Measurements from ENCODE around the gene NRIP1. TPM values are rescaled to one million over a fixed set of nuclear protein-coding genes. Genes with fewer than 3 reads are reported as not detected.

The NRIP1 gene
- total RNA-seq, 1 experiment from 2014 or later, result 10.4 TPM

DNA sequence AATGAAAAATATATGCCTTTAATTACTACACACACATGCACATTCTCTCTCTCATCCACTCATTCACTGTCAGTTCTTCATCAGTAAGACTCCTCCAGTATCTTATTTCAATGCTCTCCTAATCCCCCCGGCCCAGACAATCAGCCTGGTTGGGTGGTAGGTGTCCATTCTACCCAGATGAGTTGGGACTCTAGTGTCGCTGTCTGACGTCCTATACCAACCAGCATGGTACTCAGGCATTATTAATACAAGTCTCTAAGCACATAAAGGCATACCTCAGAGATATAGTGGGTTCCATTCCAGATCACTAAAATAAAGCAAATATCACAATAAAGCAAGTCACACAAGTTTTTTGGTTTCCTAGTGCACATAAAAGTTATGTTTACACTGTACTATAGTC, 19.8 kb downstream of the NRIP1 start:
- Histone ChIP-seq H3K18ac (ENCODE audit: insufficient read length, low read depth, low read length) (no peak overlapping the region), H3K4ac (ENCODE audit: low read depth, low read length) (no peak overlapping the region), H3K79me1 (ENCODE audit: insufficient read depth, low read depth, low read length, poor library complexity, severe bottlenecking) (peaks cover 3% of the 10 kb centered on the region), H2AK5ac (ENCODE audit: insufficient read length, low read length) (no peak overlapping the region), H2BK5ac (ENCODE audit: insufficient read length, low read length) (no peak overlapping the region), H4K91ac (ENCODE audit: insufficient read length, low read depth, low read length) (no peak overlapping the region), H3K9me3 (ENCODE audit: control insufficient read depth, low read depth, low read length) (no peaks in the 10 kb centered on the region), H3K23ac (ENCODE audit: insufficient read length, low read depth, low read length) (no peak overlapping the region), H2BK120ac (ENCODE audit: low read depth, low read length, poor library complexity, severe bottlenecking) (no peak overlapping the region), H3K56ac (ENCODE audit: insufficient read length, low read depth, low read length) (no peak overlapping the region), H2AFZ (ENCODE audit: low read length) (no peak overlapping the region), H3T11ph (ENCODE audit: low read length) (no peak overlapping the region), H3K4me2 (ENCODE audit: insufficient read depth, insufficient read length, low read length) (no peak overlapping the region), H3K27ac (ENCODE audit: insufficient read length, low read depth, low read length) (no peak overlapping the region), H4K8ac (replicated peaks; ENCODE audit: insufficient read length, low read depth, low read length) (no peak overlapping the region), H3K27me3 (ENCODE audit: insufficient read depth, low read length) (no peaks in the 10 kb centered on the region), H2BK20ac (ENCODE audit: low read depth, low read length, poor library complexity, severe bottlenecking) (no peak overlapping the region), H4K20me1 (ENCODE audit: control insufficient read depth, insufficient read depth, insufficient read length) (no peaks in the 10 kb centered on the region), H3K9ac (ENCODE audit: extremely low read depth, insufficient read length, low read length) (no peak overlapping the region), H2BK12ac (ENCODE audit: insufficient read length, low read depth, low read length) (no peak overlapping the region), H3K14ac (ENCODE audit: insufficient read depth, low read length) (no peak overlapping the region), H3K79me2 (ENCODE audit: insufficient read depth, low read length) (no peaks in the 10 kb centered on the region; the same call in 1 of the 2 replicates), H3K23me2 (ENCODE audit: insufficient read length, low read depth, low read length, poor library complexity, severe bottlenecking) (no peaks in the 10 kb centered on the region), H4K5ac (ENCODE audit: insufficient read length, low read depth, low read length) (no peak overlapping the region), H2BK15ac (ENCODE audit: low read depth, low read length) (no peak overlapping the region), H3K4me1 (ENCODE audit: insufficient read depth, low read length) (no peaks in the 10 kb centered on the region)
- no peaks in the 10 kb centered on the region for H3K27me3 Mint-ChIP-seq (ENCODE audit: low read depth)
- no peak overlapping the region for H3K4me3 Mint-ChIP-seq
- peaks cover 4% of the 10 kb centered on the region in 2 experiments; a peak in 3 of 5 replicates for H3K9me3 Mint-ChIP-seq
- H3K4me1 Mint-ChIP-seq, result peaks cover under 1% of the 10 kb centered on the region in 2 experiments
- no peak for DNase-seq
- TF ChIP-seq CTCF (conservative IDR thresholded peaks at IDR 0.05), result no peak
- WGBS (ENCODE audit: extremely low coverage, insufficient read length, low lambda C conversion rate), result no CpG with 5 or more reads among the region's 3 CpGs
- H3K27ac Mint-ChIP-seq, result no peak overlapping the region
- peaks cover 6 to 17% (median 15%) of the 10 kb centered on the region in 3 experiments; a peak in 6 of 7 replicates for H3K36me3 Mint-ChIP-seq (ENCODE audit: insufficient read depth in 1 of 3, low read depth in 3 of 3)
